ENCODE data around the gene GBE1.

GBE1 gene

DNA sequence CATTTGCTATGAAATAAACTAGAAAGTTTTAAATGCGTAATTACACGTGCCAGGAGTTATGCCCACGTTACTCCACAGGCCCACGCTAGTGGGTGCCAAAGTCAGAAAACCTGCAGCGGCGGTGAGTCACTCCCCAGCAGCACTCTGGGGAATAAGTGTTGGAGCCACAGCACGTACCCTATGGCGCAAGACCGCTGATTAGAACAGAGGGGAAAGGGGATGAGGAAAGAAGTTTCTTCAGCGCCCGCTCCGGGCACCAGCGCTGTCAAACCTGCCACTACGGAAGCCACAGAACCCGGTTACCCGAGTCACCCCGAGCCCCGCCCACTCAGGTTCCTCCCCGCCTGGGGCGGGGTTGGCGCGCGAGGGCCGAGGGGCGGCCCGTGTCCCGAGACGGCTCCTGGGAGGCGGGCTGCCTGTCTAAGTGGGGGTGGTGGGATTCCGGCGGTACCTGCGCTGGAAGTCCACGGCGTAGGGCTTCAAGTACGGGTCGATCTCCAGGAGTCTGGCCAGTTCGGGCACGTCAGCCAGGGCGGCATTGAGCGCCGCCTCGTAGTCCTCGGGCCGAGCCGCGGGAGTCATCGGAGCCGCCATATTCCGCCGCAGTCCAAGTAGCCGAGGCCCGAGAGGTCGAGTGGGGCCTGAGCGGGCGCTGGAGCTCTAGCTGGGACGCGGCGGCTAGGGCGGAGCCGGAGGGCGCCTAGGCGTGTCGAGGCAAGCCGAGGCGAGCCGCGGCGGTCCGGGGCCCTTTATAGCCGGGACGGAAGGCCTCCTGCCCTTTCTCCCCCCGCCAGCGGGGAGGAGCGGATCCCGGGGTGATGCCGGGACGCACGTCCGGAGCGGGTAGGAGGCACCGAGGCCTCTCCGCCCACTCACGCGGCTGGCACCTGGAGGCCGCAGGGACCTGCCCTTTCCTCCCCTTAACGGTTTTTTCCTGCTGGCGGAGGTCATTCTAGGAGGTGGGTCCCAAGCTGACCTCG is at the start of gene GBE1 (continued):
- TF ChIP-seq ZBTB6 (tag by site-specific recombination; IDR thresholded peaks at IDR 0.05) (peak; percentile 92), ZNF610 (tag by site-specific recombination; IDR thresholded peaks at IDR 0.05; ENCODE audit: borderline replicate concordance) (0 out of 2 replicates have a peak, but pooled peaks have one; percentile 31), ZNF121 (tag by site-specific recombination; IDR thresholded peaks at IDR 0.05) (no peak), ZNF292 (tag by site-specific recombination; IDR thresholded peaks at IDR 0.05; ENCODE audit: borderline replicate concordance, low read depth) (no peak), PRDM4 (tag by site-specific recombination; IDR thresholded peaks at IDR 0.05) (peak; percentile 80), ZSCAN16 (tag by site-specific recombination; IDR thresholded peaks at IDR 0.05) (no peak; the same call in 1 of the 2 replicates), ZBTB20 (tag by site-specific recombination; IDR thresholded peaks at IDR 0.05) (peak; percentile 73; the same call in 1 of the 2 replicates), OSR2 (tag by site-specific recombination; IDR thresholded peaks at IDR 0.05) (peak; percentile 83), SETDB1 (IDR thresholded peaks at IDR 0.05; ENCODE audit: insufficient read length, low read length) (peak; percentile 40), ZNF600 (tag by site-specific recombination; IDR thresholded peaks at IDR 0.05) (peak; percentile 53), ZNF239 (tag by site-specific recombination; IDR thresholded peaks at IDR 0.05) (no peak), ZBTB48 (tag by site-specific recombination; IDR thresholded peaks at IDR 0.05) (0 out of 2 replicates have a peak, but pooled peaks have one; percentile 31), ZNF157 (tag by site-specific recombination; IDR thresholded peaks at IDR 0.05) (no peak), ZNF404 (tag by site-specific recombination; IDR thresholded peaks at IDR 0.05) (no peak), GLI4 (tag by site-specific recombination; IDR thresholded peaks at IDR 0.05) (peak; percentile 92), ZNF19 (tag by site-specific recombination; IDR thresholded peaks at IDR 0.05; ENCODE audit: low read depth) (no peak), ZNF561 (tag by site-specific recombination; IDR thresholded peaks at IDR 0.05; ENCODE audit: borderline replicate concordance) (peak; percentile 37; the same call in 1 of the 2 replicates), ZNF624 (tag by site-specific recombination; IDR thresholded peaks at IDR 0.05) (no peak), GLI2 (tag by site-specific recombination; IDR thresholded peaks at IDR 0.05; ENCODE audit: borderline replicate concordance, low read depth) (no peak), ZNF704 (tag by site-specific recombination; IDR thresholded peaks at IDR 0.05) (no peak), HOXD13 (CRISPR knock-in tag; IDR thresholded peaks at IDR 0.05; ENCODE audit: borderline replicate concordance) (no peak), ZNF473 (tag by site-specific recombination; IDR thresholded peaks at IDR 0.05) (no peak), ZEB2 (tag by site-specific recombination; IDR thresholded peaks at IDR 0.05) (peak; percentile 84), SCRT1 (tag by site-specific recombination; IDR thresholded peaks at IDR 0.05; ENCODE audit: borderline replicate concordance) (no peak), YY1 (tag by site-specific recombination; IDR thresholded peaks at IDR 0.05) (peak; percentile 84), ZBTB49 (tag by site-specific recombination; IDR thresholded peaks at IDR 0.05; ENCODE audit: low read depth) (no peak), ZBTB8A (tag by site-specific recombination; IDR thresholded peaks at IDR 0.05) (peak; percentile 83), ZNF423 (tag by site-specific recombination; IDR thresholded peaks at IDR 0.05) (peak; percentile 54)
- TF ChIP-seq, protein P1, sequence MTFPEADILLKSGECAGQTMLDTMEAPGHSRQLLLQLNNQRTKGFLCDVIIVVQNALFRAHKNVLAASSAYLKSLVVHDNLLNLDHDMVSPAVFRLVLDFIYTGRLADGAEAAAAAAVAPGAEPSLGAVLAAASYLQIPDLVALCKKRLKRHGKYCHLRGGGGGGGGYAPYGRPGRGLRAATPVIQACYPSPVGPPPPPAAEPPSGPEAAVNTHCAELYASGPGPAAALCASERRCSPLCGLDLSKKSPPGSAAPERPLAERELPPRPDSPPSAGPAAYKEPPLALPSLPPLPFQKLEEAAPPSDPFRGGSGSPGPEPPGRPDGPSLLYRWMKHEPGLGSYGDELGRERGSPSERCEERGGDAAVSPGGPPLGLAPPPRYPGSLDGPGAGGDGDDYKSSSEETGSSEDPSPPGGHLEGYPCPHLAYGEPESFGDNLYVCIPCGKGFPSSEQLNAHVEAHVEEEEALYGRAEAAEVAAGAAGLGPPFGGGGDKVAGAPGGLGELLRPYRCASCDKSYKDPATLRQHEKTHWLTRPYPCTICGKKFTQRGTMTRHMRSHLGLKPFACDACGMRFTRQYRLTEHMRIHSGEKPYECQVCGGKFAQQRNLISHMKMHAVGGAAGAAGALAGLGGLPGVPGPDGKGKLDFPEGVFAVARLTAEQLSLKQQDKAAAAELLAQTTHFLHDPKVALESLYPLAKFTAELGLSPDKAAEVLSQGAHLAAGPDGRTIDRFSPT (tag by site-specific recombination; IDR thresholded peaks at IDR 0.05), result peak; percentile 91
